Skeletal muscle tissue (tissue), 4 donors: ENCODE measurements around the gene COMP. TPM values are rescaled to one million over a fixed set of nuclear protein-coding genes. Genes with fewer than 3 reads are reported as not detected.
"Not testable (repeated sequence)": the region's sequence is repeated elsewhere in the genome, so short reads cannot be mapped to it uniquely, and the experiment has no call there.

Experiments
- H3K27ac ChIP-seq: one replicate; pipeline ENCODE4 v1.7.0; 2013; ENCODE audit warnings: mild to moderate bottlenecking, low read depth, low read length, inconsistent platforms
- H3K27me3 ChIP-seq, 3 donors: one replicate each; pipeline ENCODE4 v1.7.0; 2013; ENCODE audit warnings: low read length in 3 of 3; ENCODE audit not compliant: control insufficient read depth in 3 of 3, insufficient read depth in 3 of 3
- H3K36me3 ChIP-seq, 3 donors: one replicate each; pipeline ENCODE4 v1.7.0; 2013; ENCODE audit warnings: low read length in 3 of 3; ENCODE audit not compliant: control insufficient read depth in 3 of 3, insufficient read depth in 3 of 3
- H3K4me1 ChIP-seq, 3 donors: one replicate each; pipeline ENCODE4 v1.7.0; 2013; ENCODE audit warnings: low read length in 3 of 3, mild to moderate bottlenecking in 3 of 3; ENCODE audit not compliant: control insufficient read depth in 3 of 3, insufficient read depth in 3 of 3
- H3K4me3 ChIP-seq, 3 donors: one replicate each; pipeline ENCODE4 v1.7.0; 2013; ENCODE audit warnings: low read length in 3 of 3
- H3K9ac ChIP-seq, 3 donors: one replicate each; pipeline ENCODE4 v1.7.0; 2013; ENCODE audit warnings: low read length in 3 of 3, mild to moderate bottlenecking in 3 of 3, moderate library complexity in 2 of 3, low read depth in 1 of 3
- H3K9me3 ChIP-seq, 3 donors: one replicate each; pipeline ENCODE4 v1.7.0; 2013; ENCODE audit warnings: low read length in 3 of 3; ENCODE audit not compliant: control insufficient read depth in 3 of 3
- total RNA-seq: library from RNA; depleted of rRNA; stranded (reverse); fragments of >200 nt; gene quantifications from one replicate; pipeline ENCODE4 v1.2.3, GENCODE V29; 2014
- donor health status: Osteomylitis.

COMP gene
- total RNA-seq, 1 donor from 2014 or later = 15.7 TPM

GRCh38 chr19:18830488-18830887 lies 39.4 kb upstream of the COMP start:
- Histone ChIP-seq H3K36me3 (peaks cover 0 to 3% (median 0%) of the 10 kb centered on the region in 3 donors), H3K9ac (no peak overlapping the region), H3K4me3 (no peak overlapping the region), H3K9me3 (no peaks in the 10 kb centered on the region), H3K4me1 (peaks cover 22 to 29% (median 27%) of the 10 kb centered on the region in 3 donors), H3K27me3 (no peaks in the 10 kb centered on the region), H3K27ac (no peak overlapping the region)

- Histone ChIP-seq H3K9me3 (no peaks in the 10 kb centered on the region), H3K4me1 (peaks cover 13 to 14% (median 14%) of the 10 kb centered on the region in 3 donors)
Measured at GRCh38 chr19:18828786-18829185, 37.7 kb upstream of the COMP start.

GRCh38 chr19:18817574-18817973 lies 26.5 kb upstream of the COMP start:
- H3K4me1 ChIP-seq = no peaks in the 10 kb centered on the region
- H3K9me3 ChIP-seq = no peaks in the 10 kb centered on the region
- H3K27me3 ChIP-seq = no peaks in the 10 kb centered on the region
- no peaks in the 10 kb centered on the region for H3K36me3 ChIP-seq
- no peak overlapping the region for H3K9ac ChIP-seq
- H3K4me3 ChIP-seq = no peak overlapping the region
- H3K27ac ChIP-seq = no peak overlapping the region

More at GRCh38 chr19:18828786-18829185, 37.7 kb upstream of the COMP start:
- no peak overlapping the region for H3K27ac ChIP-seq
- no peaks in the 10 kb centered on the region for H3K27me3 ChIP-seq
- H3K36me3 ChIP-seq = no peaks in the 10 kb centered on the region
- H3K4me3 ChIP-seq = no peak overlapping the region
- H3K9ac ChIP-seq = no peak overlapping the region

GRCh38 chr19:18816645-18817044 lies 25.5 kb upstream of the COMP start:
- not testable (repeated sequence) for H3K36me3 ChIP-seq, H3K27me3 ChIP-seq, H3K4me3 ChIP-seq, H3K4me1 ChIP-seq, H3K27ac ChIP-seq, H3K9ac ChIP-seq, H3K9me3 ChIP-seq

GRCh38 chr19:18815673-18816072 lies 24.6 kb upstream of the COMP start:
- H3K27ac ChIP-seq = no peak overlapping the region
- no peak overlapping the region for H3K9ac ChIP-seq
- no peak overlapping the region for H3K4me3 ChIP-seq
- H3K9me3 ChIP-seq = no peaks in the 10 kb centered on the region
- H3K36me3 ChIP-seq = no peaks in the 10 kb centered on the region
- H3K4me1 ChIP-seq = no peaks in the 10 kb centered on the region
- H3K27me3 ChIP-seq = no peaks in the 10 kb centered on the region

GRCh38 chr19:18814063-18814462 lies 23.0 kb upstream of the COMP start:
- Histone ChIP-seq H3K27ac (no peak overlapping the region), H3K4me1 (peaks cover 0 to 3% (median 0%) of the 10 kb centered on the region in 3 donors), H3K27me3 (no peaks in the 10 kb centered on the region), H3K9ac (no peak overlapping the region), H3K36me3 (no peaks in the 10 kb centered on the region), H3K9me3 (no peaks in the 10 kb centered on the region), H3K4me3 (no peak overlapping the region)

GRCh38 chr19:18811638-18812037 lies 20.5 kb upstream of the COMP start:
- H3K27ac ChIP-seq, H3K9ac ChIP-seq, H3K4me3 ChIP-seq, H3K9me3 ChIP-seq, H3K36me3 ChIP-seq, H3K27me3 ChIP-seq, H3K4me1 ChIP-seq: not testable (repeated sequence)

- H3K9ac ChIP-seq = peak overlapping the region in 2 of 3 donors; percentile 16 to 51
- peaks cover 0 to 6% (median 0%) of the 10 kb centered on the region in 3 donors for H3K27me3 ChIP-seq
- no peaks in the 10 kb centered on the region for H3K36me3 ChIP-seq
- peak overlapping the region; percentile 58 for H3K27ac ChIP-seq
- H3K4me3 ChIP-seq = peak overlapping the region in 1 of 3 donors; percentile 10
- no peaks in the 10 kb centered on the region for H3K9me3 ChIP-seq
- peaks cover 0 to 3% (median 0%) of the 10 kb centered on the region in 3 donors for H3K4me1 ChIP-seq
Measured at GRCh38 chr19:18809149-18809868, 18.2 kb upstream of the COMP start.

GRCh38 chr19:18807861-18808331 lies 16.8 kb upstream of the COMP start:
- Histone ChIP-seq H3K9me3 (no peaks in the 10 kb centered on the region), H3K36me3 (no peaks in the 10 kb centered on the region), H3K9ac (no peak overlapping the region), H3K4me3 (no peak overlapping the region), H3K4me1 (peaks cover 0 to 3% (median 0%) of the 10 kb centered on the region in 3 donors), H3K27ac (peak overlapping the region; percentile 65), H3K27me3 (peaks cover 2 to 16% (median 9%) of the 10 kb centered on the region in 3 donors)

- H3K4me3 ChIP-seq = no peak overlapping the region
- H3K27ac ChIP-seq = no peak overlapping the region
- no peaks in the 10 kb centered on the region for H3K36me3 ChIP-seq
- H3K27me3 ChIP-seq = peaks cover 10 to 29% (median 13%) of the 10 kb centered on the region in 3 donors
- no peaks in the 10 kb centered on the region for H3K9me3 ChIP-seq
- no peak overlapping the region for H3K9ac ChIP-seq
- peaks cover 0 to 3% (median 0%) of the 10 kb centered on the region in 3 donors for H3K4me1 ChIP-seq
Measured at GRCh38 chr19:18804643-18805042, 13.5 kb upstream of the COMP start.
